Adrenal gland (tissue), 12 donors: Measurements from ENCODE around the gene ABHD17A. TPM values are rescaled to one million over a fixed set of nuclear protein-coding genes. Genes with fewer than 3 reads are reported as not detected.
A peak's percentile ranks its signal among the peaks of the same experiment; 100 is the strongest.

ENCODE experiments used
- DNase-seq, 7 donors: peaks; one replicate each; pipeline ENCODE4 v3.0.0-alpha.2; 2019 to 2020
- H3K27ac ChIP-seq, 5 donors: fragments of 200-600 bp; sonication (generic) in 4 of 5; 1 replicate in 3 of 5; 2 replicates in 2 of 5; pipeline versions ENCODE4 v1.5.1 to v1.8.0; 2016 to 2020; ENCODE audit warnings: mild to moderate bottlenecking in 1 of 5
- H3K27me3 ChIP-seq: fragments of 200-600 bp; 2 replicates; pipeline ENCODE4 v1.8.0; 2021
- H3K36me3 ChIP-seq, 2 donors: fragments of 200-600 bp; replicated peaks in 1 of 2; 1 replicate in 1 of 2; 2 replicates in 1 of 2; pipeline versions ENCODE4 v1.5.1 to v1.8.0; 2018 to 2022
- H3K4me1 ChIP-seq, 2 donors: fragments of 200-600 bp; replicated peaks in 1 of 2; 1 replicate in 1 of 2; 2 replicates in 1 of 2; pipeline versions ENCODE4 v1.5.1 to v1.8.0; 2018 to 2021
- H3K4me3 ChIP-seq, 4 donors: fragments of 200-600 bp; sonication (generic) in 3 of 4; one replicate each; pipeline ENCODE4 v1.5.1; 2016 to 2018
- H3K9me3 ChIP-seq, 3 donors: fragments of 200-600 bp; sonication (generic) in 1 of 3; replicated peaks in 1 of 3; 1 replicate in 2 of 3; 2 replicates in 1 of 3; pipeline versions ENCODE4 v1.5.1 to v1.8.0; 2016 to 2021
- CTCF ChIP-seq, 6 experiments: fragments of 450-650 bp in 4 of 6; fragments of 200-600 bp in 2 of 6; sonication (generic) in 1 of 6; IDR thresholded peaks; 1 replicate in 5 of 6; 2 replicates in 1 of 6; pipeline versions ENCODE4 v1.5.1 to v1.8.0; 2016 to 2021; ENCODE audit warnings: antibody characterized with exemption in 6 of 6, mild to moderate bottlenecking in 2 of 6, moderate library complexity in 1 of 6
- POLR2A ChIP-seq, 2 donors: fragments of 450-650 bp; IDR thresholded peaks; one replicate each; pipeline ENCODE4 v1.6.1; 2017; ENCODE audit warnings: antibody characterized with exemption in 2 of 2, mild to moderate bottlenecking in 2 of 2, moderate library complexity in 1 of 2
- WGBS, 4 donors: extraction: QIAGEN DNeasy Blood & Tissue Kit in 2 of 4; methylation state at CpG; one replicate each; pipeline versions ENCODE4 v1.1.5 to v1.1.7; 2013 to 2017; 5-methylcytosine and 5-hydroxymethylcytosine counted together
- intact Hi-C, 2 donors: fragments of 100-400 bp; cut with DNase I; formaldehyde crosslinking; loops; one replicate each; pipeline versions ENCODE4 v1.14.1 to v1.15.0; 2022 to 2023
- polyA plus RNA-seq, 3 donors: library from polyadenylated mRNA; stranded (reverse); fragments of 200-250 nt in 2 of 3; fragments of 350-450 nt in 1 of 3; fragmentation: Illumina TruSeq in 1 of 3; extraction: RNeasy Lipid Tissue Mini Kit (QIAGEN cat#74804) in 1 of 3; gene quantifications; one replicate each; pipeline ENCODE4 v1.2.3, GENCODE V29; 2013 to 2014
- total RNA-seq, 9 donors: library from RNA; depleted of rRNA in 4 of 9; stranded (reverse); fragments of >200 nt in 4 of 9; fragments of 120-200 nt in 1 of 9; fragmentation: NEBNext Ultra II Directional in 1 of 9; extraction: Animal tissue kit (Norgen Biotek cat#: 25700) in 1 of 9; gene quantifications; one replicate each; pipeline versions ENCODE4 v1.1.0 to v1.2.4, GENCODE V29; 2013 to 2023
- donor health status: healthy with polysubstance abuse.
- donor health status: Bipolar disorder and iron deficiency.
- donor health status: DM: yes; HTN: yes; CAD: no.
- donor health status: DM: no; HTN: no; CAD: no.
- donor health status: DM: no; HTN: no; CAD: no.
- donor health status: DM: yes; HTN: yes; CAD: no.

Gene ABHD17A
- total and polyA plus RNA-seq, 12 donors = 2.5 to 235 (median 99.4) TPM

GRCh38 chr19:1828279-1829238 is 56.7 kb downstream of the ABHD17A start:
- 49 to 79% (median 70%) methylated on average over 30 to 57 of the region's 57 CpGs for WGBS, 4 donors
- H3K27me3 ChIP-seq = no peaks in the 10 kb centered on the region
- H3K27ac ChIP-seq = peak overlapping the region; percentile 60 to 94 (median 92)
- peak overlapping the region in 2 of 4 donors; percentile 8 to 45 for H3K4me3 ChIP-seq
- H3K9me3 ChIP-seq = no peaks in the 10 kb centered on the region
- TF ChIP-seq CTCF (IDR thresholded peaks at IDR 0.05) = no peak
- no peak for TF ChIP-seq POLR2A (IDR thresholded peaks at IDR 0.05)
- intact Hi-C loops = no loop called here
- H3K4me1 ChIP-seq = peaks cover 33 to 41% of the 10 kb centered on the region in 2 donors
- H3K36me3 ChIP-seq = peaks cover 0 to 26% of the 10 kb centered on the region in 2 donors
- peak in 1 of 7 donors; percentile 59 for DNase-seq

GRCh38 chr19:1827566-1828278 is 57.6 kb downstream of the ABHD17A start:
- Histone ChIP-seq H3K27ac (peak overlapping the region; percentile 83 to 94 (median 92)), H3K27me3 (no peaks in the 10 kb centered on the region), H3K36me3 (peaks cover 0 to 35% of the 10 kb centered on the region in 2 donors), H3K4me3 (peak overlapping the region in 2 of 4 donors; percentile 10 to 45), H3K4me1 (peaks cover 32 to 42% of the 10 kb centered on the region in 2 donors), H3K9me3 (no peaks in the 10 kb centered on the region)
- intact Hi-C loops = no loop called here
- peak in 2 of 7 donors; percentile 62 to 66 for DNase-seq
- WGBS, 4 donors = 41 to 62% (median 50%) methylated on average over 11 to 41 of the region's 41 CpGs
- no peak for TF ChIP-seq CTCF (IDR thresholded peaks at IDR 0.05)
- TF ChIP-seq POLR2A (IDR thresholded peaks at IDR 0.05) = peak in 1 of 2 donors; percentile 25

Other genes starting within 250 kb of the ABHD17A start
- gene TCF3, start 232.9 kb downstream of the ABHD17A start, total RNA-seq = 10 to 100 TPM; 15.7 to 96.0 (median 39.9) TPM
- gene TCF3, start 232.9 kb downstream of the ABHD17A start, polyA plus RNA-seq = 10 to 100 TPM in 2 of 3 donors, 1 to 10 TPM in 1; 8.5 to 45.1 (median 44.2) TPM
- gene ONECUT3, start 132.0 kb downstream of the ABHD17A start, total RNA-seq = not detected
- under 1 TPM in 1 of 3 donors, not detected in 2; under 0.01 TPM for gene ONECUT3, start 132.0 kb downstream of the ABHD17A start, polyA plus RNA-seq
- 10 to 100 TPM in 2 of 9 donors, 1 to 10 TPM in 6, under 1 TPM in 1; 0.26 to 15.1 (median 4.9) TPM for gene ATP8B3, start 73.2 kb downstream of the ABHD17A start, total RNA-seq
- 1 to 10 TPM; 2.0 to 9.2 (median 3.9) TPM for gene ATP8B3, start 73.2 kb downstream of the ABHD17A start, polyA plus RNA-seq
- 10 to 100 TPM in 8 of 9 donors, 1 to 10 TPM in 1; 9.3 to 98.8 (median 30.9) TPM for gene REXO1, start 37.0 kb downstream of the ABHD17A start, total RNA-seq
- gene REXO1, start 37.0 kb downstream of the ABHD17A start, polyA plus RNA-seq = 100 to 1,000 TPM in 2 of 3 donors, 10 to 100 TPM in 1; 18.4 to 155 (median 150) TPM
- 10 to 100 TPM in 7 of 9 donors, 1 to 10 TPM in 2; 4.2 to 28.1 (median 16.3) TPM for gene KLF16, start 21.9 kb downstream of the ABHD17A start, total RNA-seq
- 10 to 100 TPM in 1 of 3 donors, 1 to 10 TPM in 2; 2.0 to 12.9 (median 6.9) TPM for gene KLF16, start 21.9 kb downstream of the ABHD17A start, polyA plus RNA-seq
- gene ADAT3, start 19.9 kb upstream of the ABHD17A start, total RNA-seq = 10 to 100 TPM in 3 of 9 donors, 1 to 10 TPM in 6; 1.7 to 29.6 (median 9.0) TPM
- gene ADAT3, start 19.9 kb upstream of the ABHD17A start, polyA plus RNA-seq = 1 to 10 TPM in 2 of 3 donors, not detected in 1; 8.1 to 8.3 TPM
- gene SCAMP4, start 19.9 kb upstream of the ABHD17A start, total RNA-seq = 100 to 1,000 TPM in 3 of 9 donors, 10 to 100 TPM in 6; 17.7 to 192 (median 74.7) TPM
- gene SCAMP4, start 19.9 kb upstream of the ABHD17A start, polyA plus RNA-seq = 10 to 100 TPM; 13.5 to 43.8 (median 22.7) TPM
- gene CSNK1G2, start 55.7 kb upstream of the ABHD17A start, total RNA-seq = 10 to 100 TPM; 43.3 to 83.4 (median 71.2) TPM
- 100 to 1,000 TPM in 2 of 3 donors, 10 to 100 TPM in 1; 30.0 to 120 (median 100) TPM for gene CSNK1G2, start 55.7 kb upstream of the ABHD17A start, polyA plus RNA-seq
- 100 to 1,000 TPM in 1 of 9 donors, 10 to 100 TPM in 8; 25.6 to 122 (median 81.7) TPM for gene BTBD2, start 130.2 kb upstream of the ABHD17A start, total RNA-seq
- 10 to 100 TPM; 11.8 to 87.5 (median 57.7) TPM for gene BTBD2, start 130.2 kb upstream of the ABHD17A start, polyA plus RNA-seq
- 100 to 1,000 TPM in 8 of 9 donors, 10 to 100 TPM in 1; 25.5 to 440 (median 171) TPM for gene MKNK2, start 165.7 kb upstream of the ABHD17A start, total RNA-seq
- 100 to 1,000 TPM in 2 of 3 donors, 10 to 100 TPM in 1; 30.4 to 238 (median 140) TPM for gene MKNK2, start 165.7 kb upstream of the ABHD17A start, polyA plus RNA-seq
- 10 to 100 TPM in 8 of 9 donors, 1 to 10 TPM in 1; 5.5 to 54.0 (median 45.0) TPM for gene MOB3A, start 210.8 kb upstream of the ABHD17A start, total RNA-seq
- 10 to 100 TPM; 13.6 to 22.4 (median 16.0) TPM for gene MOB3A, start 210.8 kb upstream of the ABHD17A start, polyA plus RNA-seq
- gene IZUMO4, start 211.4 kb upstream of the ABHD17A start, total RNA-seq = 1 to 10 TPM in 7 of 9 donors, under 1 TPM in 2; 0.69 to 8.7 (median 2.3) TPM
- 10 to 100 TPM in 2 of 3 donors, 1 to 10 TPM in 1; 2.6 to 24.6 (median 17.4) TPM for gene IZUMO4, start 211.4 kb upstream of the ABHD17A start, polyA plus RNA-seq